CD8-positive, alpha-beta memory T cell (primary cell): ENCODE measurements around the gene HERC2. TPM values are rescaled to one million over a fixed set of nuclear protein-coding genes. Genes with fewer than 3 reads are reported as not detected.
A peak's percentile ranks its signal among the peaks of the same experiment; 100 is the strongest.
"Not testable (repeated sequence)": the region's sequence is repeated elsewhere in the genome, so short reads cannot be mapped to it uniquely, and the experiment has no call there.

Experiments
- CTCF ChIA-PET: fragments of 350-600 bp; sonication (Branson Sonifier 250); formaldehyde crosslinking; loops from one replicate; lab custom pipeline; 2021; ENCODE audit warnings: antibody characterized with exemption; lab: Charles Lee
- POLR2A ChIA-PET: fragments of 350-600 bp; sonication (Branson Sonifier 250); formaldehyde crosslinking; loops from one replicate; lab custom pipeline; 2021; ENCODE audit warnings: antibody characterized with exemption; lab: Charles Lee
- DNase-seq, 5 donors: peaks; one replicate each; pipeline versions ENCODE4 v3.0.0 to v3.0.0-alpha.2; 2020 to 2022; ENCODE audit warnings: mixed read lengths in 1 of 5
- H3K27ac ChIP-seq: one replicate; pipeline ENCODE4 v1.7.0; 2013; ENCODE audit warnings: low read depth, mild to moderate bottlenecking, low read length, moderate library complexity
- H3K27me3 ChIP-seq: 2 replicates; pipeline ENCODE4 v1.7.0; 2013; ENCODE audit warnings: low read length, mild to moderate bottlenecking; ENCODE audit not compliant: insufficient read depth, poor library complexity, severe bottlenecking
- H3K36me3 ChIP-seq: 2 replicates; pipeline ENCODE4 v1.7.0; 2013; ENCODE audit warnings: mild to moderate bottlenecking, low read length, moderate library complexity; ENCODE audit not compliant: insufficient read depth
- H3K4me1 ChIP-seq: 2 replicates; pipeline ENCODE4 v1.7.0; 2013; ENCODE audit warnings: mild to moderate bottlenecking, low read length, moderate library complexity; ENCODE audit not compliant: insufficient read depth
- H3K4me3 ChIP-seq: 2 replicates; pipeline ENCODE4 v1.7.0; 2013; ENCODE audit warnings: mild to moderate bottlenecking, low read length
- H3K9me3 ChIP-seq: 2 replicates; pipeline ENCODE4 v1.7.0; 2013; ENCODE audit warnings: mild to moderate bottlenecking, low read length
- H3K27ac Mint-ChIP-seq, 8 donors: one replicate each; pipeline ENCODE4 v1.8.0; 2020 to 2021; ENCODE audit warnings: mixed read lengths in 8 of 8, mild to moderate bottlenecking in 6 of 8, inconsistent platforms in 3 of 8, moderate library complexity in 3 of 8
- H3K27me3 Mint-ChIP-seq, 2 donors: one replicate each; pipeline ENCODE4 v1.8.0; 2020 to 2021; ENCODE audit warnings: mixed read lengths in 2 of 2, mild to moderate bottlenecking in 1 of 2, moderate library complexity in 1 of 2
- H3K36me3 Mint-ChIP-seq, 3 donors: one replicate each; pipeline ENCODE4 v1.8.0; 2020 to 2021; ENCODE audit warnings: mixed read lengths in 3 of 3, inconsistent platforms in 1 of 3, mild to moderate bottlenecking in 1 of 3
- H3K4me1 Mint-ChIP-seq, 3 donors: one replicate each; pipeline ENCODE4 v1.8.0; 2020 to 2021; ENCODE audit warnings: mixed read lengths in 3 of 3, inconsistent platforms in 1 of 3, mild to moderate bottlenecking in 1 of 3
- H3K4me3 Mint-ChIP-seq, 7 donors: one replicate each; pipeline ENCODE4 v1.8.0; 2020 to 2021; ENCODE audit warnings: mixed read lengths in 7 of 7, mild to moderate bottlenecking in 6 of 7, moderate library complexity in 4 of 7, inconsistent platforms in 2 of 7
- H3K9me3 Mint-ChIP-seq, 5 donors: one replicate each; pipeline ENCODE4 v1.8.0; 2020 to 2022; ENCODE audit warnings: mixed read lengths in 5 of 5, mild to moderate bottlenecking in 3 of 5, moderate library complexity in 2 of 5, inconsistent platforms in 1 of 5
- polyA plus RNA-seq: library from polyadenylated mRNA; unstranded; fragments of 300-500 nt; fragmentation: Illumina TruSeq; gene quantifications from one replicate; pipeline ENCODE4 v1.2.3, GENCODE V29; 2021
- total RNA-seq, 2 experiments: library from RNA; stranded (reverse); gene quantifications; one replicate each; pipeline ENCODE4 v1.2.3, GENCODE V29; 2021

Gene HERC2
- total and polyA plus RNA-seq, 3 experiments from 2014 or later, result 10.1 to 37.3 (median 31.0) TPM

- H3K4me3 ChIP-seq, H3K9me3 Mint-ChIP-seq, POLR2A ChIA-PET, H3K27me3 Mint-ChIP-seq, DNase-seq, H3K27ac ChIP-seq, H3K4me1 Mint-ChIP-seq, H3K36me3 ChIP-seq, H3K4me1 ChIP-seq, H3K27ac Mint-ChIP-seq, H3K9me3 ChIP-seq, H3K27me3 ChIP-seq, CTCF ChIA-PET, H3K4me3 Mint-ChIP-seq: not testable (repeated sequence)
- peaks cover 34 to 65% (median 34%) of the 10 kb centered on the region in 3 donors for H3K36me3 Mint-ChIP-seq
These were observed 123.8 kb downstream of the HERC2 start for GRCh38 chr15:28198215-28198614.

GRCh38 chr15:28197694-28198093 lies 124.3 kb downstream of the HERC2 start:
- H3K9me3 ChIP-seq, H3K4me1 Mint-ChIP-seq, H3K27ac Mint-ChIP-seq: not testable (repeated sequence)

GRCh38 chr15:28196581-28196980 lies 125.4 kb downstream of the HERC2 start:
- H3K9me3 ChIP-seq, H3K27ac Mint-ChIP-seq, H3K27ac ChIP-seq, H3K27me3 Mint-ChIP-seq, H3K4me3 ChIP-seq, POLR2A ChIA-PET, H3K9me3 Mint-ChIP-seq, H3K4me3 Mint-ChIP-seq, H3K4me1 Mint-ChIP-seq, H3K4me1 ChIP-seq, CTCF ChIA-PET, H3K27me3 ChIP-seq, DNase-seq, H3K36me3 ChIP-seq: not testable (repeated sequence)
- H3K36me3 Mint-ChIP-seq, result peaks cover 33 to 73% (median 34%) of the 10 kb centered on the region in 3 donors

More at GRCh38 chr15:28197694-28198093, 124.3 kb downstream of the HERC2 start:
- H3K36me3 ChIP-seq, CTCF ChIA-PET, POLR2A ChIA-PET, DNase-seq, H3K9me3 Mint-ChIP-seq, H3K27me3 ChIP-seq, H3K4me3 Mint-ChIP-seq, H3K4me1 ChIP-seq, H3K27ac ChIP-seq, H3K4me3 ChIP-seq, H3K27me3 Mint-ChIP-seq: not testable (repeated sequence)
- H3K36me3 Mint-ChIP-seq, result peaks cover 34 to 69% (median 34%) of the 10 kb centered on the region in 3 donors

- H3K9me3 Mint-ChIP-seq, result no peaks in the 10 kb centered on the region
- H3K36me3 ChIP-seq, result no peaks in the 10 kb centered on the region
- H3K27ac ChIP-seq, result no peak overlapping the region
These were observed 129.2 kb downstream of the HERC2 start for GRCh38 chr15:28192772-28193171.

GRCh38 chr15:28191832-28192231 lies 130.1 kb downstream of the HERC2 start:
- DNase-seq, result no peak
- Mint-ChIP-seq H3K4me3 (no peak overlapping the region), H3K9me3 (no peaks in the 10 kb centered on the region), H3K27ac (no peak overlapping the region), H3K4me1 (peaks cover 0 to 8% (median 1%) of the 10 kb centered on the region in 3 donors), H3K36me3 (peaks cover 19 to 69% (median 19%) of the 10 kb centered on the region in 3 donors), H3K27me3 (no peaks in the 10 kb centered on the region)
- Histone ChIP-seq H3K9me3 (no peaks in the 10 kb centered on the region), H3K36me3 (no peaks in the 10 kb centered on the region), H3K4me3 (no peak overlapping the region), H3K27ac (no peak overlapping the region), H3K27me3 (no peaks in the 10 kb centered on the region), H3K4me1 (no peaks in the 10 kb centered on the region)
- POLR2A ChIA-PET, result no interaction called here
- CTCF ChIA-PET, result no interaction called here

More at GRCh38 chr15:28192772-28193171, 129.2 kb downstream of the HERC2 start:
- H3K4me1 Mint-ChIP-seq, result peaks cover 0 to 8% (median 1%) of the 10 kb centered on the region in 3 donors
- Histone ChIP-seq H3K4me1 (no peaks in the 10 kb centered on the region), H3K4me3 (no peak overlapping the region), H3K27me3 (no peaks in the 10 kb centered on the region), H3K9me3 (no peaks in the 10 kb centered on the region)
- peaks cover 19 to 67% (median 19%) of the 10 kb centered on the region in 3 donors for H3K36me3 Mint-ChIP-seq
- ChIA-PET CTCF (no interaction called here), POLR2A (no interaction called here)
- H3K27ac Mint-ChIP-seq, result peak overlapping the region in 2 of 8 donors; percentile 42 to 70
- no peak overlapping the region for H3K4me3 Mint-ChIP-seq
- DNase-seq, result no peak
- H3K27me3 Mint-ChIP-seq, result no peaks in the 10 kb centered on the region

- Mint-ChIP-seq H3K27ac (no peak overlapping the region), H3K9me3 (no peaks in the 10 kb centered on the region), H3K36me3 (peaks cover 11 to 68% (median 17%) of the 10 kb centered on the region in 3 donors), H3K27me3 (no peaks in the 10 kb centered on the region), H3K4me3 (no peak overlapping the region), H3K4me1 (peaks cover 0 to 8% (median 1%) of the 10 kb centered on the region in 3 donors)
- Histone ChIP-seq H3K27ac (no peak overlapping the region), H3K9me3 (no peaks in the 10 kb centered on the region), H3K4me3 (no peak overlapping the region), H3K4me1 (no peaks in the 10 kb centered on the region), H3K36me3 (peaks cover 5% of the 10 kb centered on the region), H3K27me3 (no peaks in the 10 kb centered on the region)
- ChIA-PET POLR2A (no interaction called here), CTCF (no interaction called here)
- DNase-seq, result no peak
These were observed 131.4 kb downstream of the HERC2 start for GRCh38 chr15:28190391-28191174.

GRCh38 chr15:28185148-28185895 lies 136.7 kb downstream of the HERC2 start:
- POLR2A ChIA-PET, result no interaction called here
- no peaks in the 10 kb centered on the region for H3K9me3 Mint-ChIP-seq
- H3K4me1 Mint-ChIP-seq, result no peaks in the 10 kb centered on the region
- H3K9me3 ChIP-seq, result no peaks in the 10 kb centered on the region
- H3K27me3 Mint-ChIP-seq, result no peaks in the 10 kb centered on the region
- H3K27ac ChIP-seq, result no peak overlapping the region
- H3K36me3 Mint-ChIP-seq, result peaks cover 0 to 64% (median 21%) of the 10 kb centered on the region in 3 donors
- no peaks in the 10 kb centered on the region for H3K4me1 ChIP-seq
- CTCF ChIA-PET, result no interaction called here
- H3K27me3 ChIP-seq, result no peaks in the 10 kb centered on the region
- no peak for DNase-seq
- H3K4me3 ChIP-seq, result no peak overlapping the region
- peak overlapping the region in 1 of 8 donors; percentile 71 for H3K27ac Mint-ChIP-seq
- H3K36me3 ChIP-seq, result peaks cover 5% of the 10 kb centered on the region
- H3K4me3 Mint-ChIP-seq, result no peak overlapping the region

- Mint-ChIP-seq H3K4me1 (no peaks in the 10 kb centered on the region), H3K36me3 (peaks cover 0 to 69% (median 24%) of the 10 kb centered on the region in 3 donors), H3K4me3 (no peak overlapping the region), H3K27me3 (no peaks in the 10 kb centered on the region), H3K27ac (no peak overlapping the region), H3K9me3 (no peaks in the 10 kb centered on the region)
- Histone ChIP-seq H3K4me3 (no peak overlapping the region), H3K9me3 (no peaks in the 10 kb centered on the region), H3K36me3 (peaks cover 5% of the 10 kb centered on the region), H3K27ac (no peak overlapping the region), H3K4me1 (no peaks in the 10 kb centered on the region), H3K27me3 (no peaks in the 10 kb centered on the region)
- DNase-seq, result no peak
- ChIA-PET CTCF (no interaction called here), POLR2A (no interaction called here)
These were observed 137.8 kb downstream of the HERC2 start for GRCh38 chr15:28184166-28184565.
